Endothelial cell of umbilical vein (primary cell): ENCODE results near the gene TCF21. TPM values are rescaled to one million over a fixed set of nuclear protein-coding genes. Genes with fewer than 3 reads are reported as not detected.

ENCODE experiments used
- BruUV-seq: library from RNA; stranded (reverse); fragments of 400-500 nt; replicated peaks from 2 replicates; lab custom pipeline; 2021; lab: Mats Ljungman, UMichigan
- CTCF ChIA-PET: fragments of 300-600, 350-600 bp; sonication (Branson Sonifier 250); formaldehyde crosslinking; loops from one replicate; lab custom pipeline; 2021; ENCODE audit warnings: antibody characterized with exemption, inconsistent platforms; lab: Charles Lee
- POLR2A ChIA-PET: fragments of 300-600, 350-600 bp; sonication (Branson Sonifier 250); formaldehyde crosslinking; loops from one replicate; lab custom pipeline; 2021; ENCODE audit warnings: antibody characterized with exemption, inconsistent platforms; lab: Charles Lee
- DNase-seq: peaks from one replicate; pipeline ENCODE4 v3.0.0-alpha.2; 2011; ENCODE audit warnings: low read depth, low spot score
- FAIRE-seq: peaks from 2 replicates; lab custom pipeline; 2011; peaks lifted over from hg19 to GRCh38; lab: Jason Lieb, UNC
- H2AFZ ChIP-seq: 2 replicates; pipeline ENCODE4 v1.6.0; 2012; ENCODE audit warnings: low read depth, low read length, control low read depth, inconsistent platforms
- H3K27ac ChIP-seq: 2 replicates; pipeline ENCODE4 v1.5.1; 2011; ENCODE audit warnings: low read depth, mild to moderate bottlenecking, control low read depth, low read length, moderate library complexity; ENCODE audit not compliant: insufficient read depth
- H3K27me3 ChIP-seq, 2 experiments: 2 replicates each; pipeline versions ENCODE4 v1.6.0 to v1.6.1; 2011; ENCODE audit warnings: low read length in 2 of 2, mixed read lengths in 1 of 2; ENCODE audit not compliant: control insufficient read depth in 2 of 2, insufficient read depth in 2 of 2
- H3K36me3 ChIP-seq, 2 experiments: 2 replicates in 1 of 2; 3 replicates in 1 of 2; pipeline ENCODE4 v1.5.1; 2011; ENCODE audit warnings: low read length in 2 of 2, mild to moderate bottlenecking in 1 of 2, moderate library complexity in 1 of 2; ENCODE audit not compliant: control insufficient read depth in 2 of 2, insufficient read depth in 2 of 2; ENCODE audit errors: extremely low read depth in 1 of 2
- H3K4me1 ChIP-seq: 3 replicates; pipeline ENCODE4 v1.5.1; 2011; ENCODE audit warnings: mild to moderate bottlenecking, low read length; ENCODE audit not compliant: control insufficient read depth, insufficient read depth; ENCODE audit errors: extremely low read depth
- H3K4me2 ChIP-seq: 2 replicates; pipeline ENCODE4 v1.6.1; 2011; ENCODE audit warnings: low read length, control low read depth, mixed read lengths; ENCODE audit not compliant: insufficient read depth
- H3K4me3 ChIP-seq, 3 experiments: fragments of 200-600 bp in 1 of 3; sonication (generic), shearing (Covaris generic) in 1 of 3; replicated peaks in 1 of 3; 2 replicates each; pipeline ENCODE4 v1.5.1; 2011 to 2016; ENCODE audit warnings: control low read depth in 3 of 3, low read length in 3 of 3, mild to moderate bottlenecking in 2 of 3, inconsistent platforms in 1 of 3, low read depth in 1 of 3, moderate library complexity in 1 of 3; ENCODE audit not compliant: insufficient read depth in 1 of 3
- H3K79me2 ChIP-seq: 2 replicates; pipeline ENCODE4 v1.6.0; 2012; ENCODE audit warnings: low read length, inconsistent platforms; ENCODE audit not compliant: control insufficient read depth, insufficient read depth
- H3K9ac ChIP-seq: replicated peaks from 2 replicates; pipeline ENCODE3; 2011; ENCODE audit warnings: low read length, control low read depth; ENCODE audit not compliant: insufficient read depth; ENCODE audit errors: extremely low read depth
- H3K9me1 ChIP-seq: replicated peaks from 3 replicates; pipeline ENCODE4 v1.6.0; 2011; ENCODE audit warnings: mild to moderate bottlenecking, low read length; ENCODE audit not compliant: control insufficient read depth, insufficient read depth; ENCODE audit errors: extremely low read depth
- H3K9me3 ChIP-seq: replicated peaks from 2 replicates; pipeline ENCODE4 v1.5.1; 2012; ENCODE audit warnings: low read length, inconsistent platforms; ENCODE audit not compliant: control insufficient read depth, insufficient read depth
- H4K20me1 ChIP-seq: replicated peaks from 2 replicates; pipeline ENCODE3; 2011; ENCODE audit warnings: mild to moderate bottlenecking, low read length; ENCODE audit not compliant: control insufficient read depth, insufficient read depth; ENCODE audit errors: extremely low read depth
- CTCF ChIP-seq, 2 donors: IDR thresholded peaks; 1 replicate in 1 of 2; 2 replicates in 1 of 2; pipeline ENCODE4 v1.5.1; 2011; ENCODE audit warnings: low read length in 2 of 2, mild to moderate bottlenecking in 2 of 2, moderate library complexity in 2 of 2, control low read depth in 1 of 2, inconsistent platforms in 1 of 2, low read depth in 1 of 2; ENCODE audit not compliant: insufficient read depth in 1 of 2; ENCODE audit errors: extremely low read depth in 1 of 2
- EZH2 ChIP-seq: IDR thresholded peaks from 2 replicates; pipeline ENCODE4 v1.6.1; 2012; ENCODE audit warnings: borderline replicate concordance, low read depth, mild to moderate bottlenecking, moderate library complexity, low read length, inconsistent platforms; ENCODE audit not compliant: severe bottlenecking
- FOS ChIP-seq: IDR thresholded peaks from 2 replicates; pipeline ENCODE4 v1.6.1; 2011; ENCODE audit warnings: mild to moderate bottlenecking, low read length, moderate library complexity, borderline replicate concordance; ENCODE audit not compliant: insufficient read depth
- GATA2 ChIP-seq: IDR thresholded peaks from 2 replicates; pipeline ENCODE4 v1.7.0; 2011; ENCODE audit warnings: low read depth, mild to moderate bottlenecking, moderate library complexity, mixed read lengths, low read length; ENCODE audit not compliant: insufficient read length, insufficient read depth
- JUN ChIP-seq: IDR thresholded peaks from 2 replicates; pipeline ENCODE4 v1.6.1; 2011; ENCODE audit warnings: borderline replicate concordance, low read depth; ENCODE audit not compliant: insufficient read length, insufficient read depth
- MYC ChIP-seq: IDR thresholded peaks from one replicate; pipeline ENCODE4 v1.6.1; 2011; ENCODE audit warnings: mild to moderate bottlenecking, low read depth, low read length
- POLR2A ChIP-seq: IDR thresholded peaks from 2 replicates; pipeline ENCODE4 v1.6.1; 2012; ENCODE audit warnings: low read depth, mild to moderate bottlenecking, control low read depth, low read length
- POLR2AphosphoS5 ChIP-seq: IDR thresholded peaks from 2 replicates; pipeline ENCODE4 v1.6.1; 2012; ENCODE audit warnings: low read depth, mild to moderate bottlenecking, control low read depth, low read length, moderate library complexity; ENCODE audit not compliant: insufficient read depth
- dilution Hi-C: fragments of 300-500 bp; cut with MboI; formaldehyde crosslinking; loops from one replicate; pipeline ENCODE4 v1.15.0; 2019; ENCODE audit warnings: low sequenced_read_pairs; ENCODE audit not compliant: extremely low pct_ligation_motif_present
- intact Hi-C: fragments of 100-400 bp; cut with micrococcal nuclease; formaldehyde crosslinking; loops from one replicate; pipeline ENCODE4 v1.10.0; 2022
- polyA plus RNA-seq, 4 experiments: library from polyadenylated mRNA; depleted of rRNA in 3 of 4; stranded (reverse) in 3 of 4; unstranded in 1 of 4; fragments of >200 nt; gene quantifications; 2 replicates each; pipeline versions ENCODE4 v1.2.1 to v1.2.3, GENCODE V29; 2011 to 2012; ENCODE audit warnings: missing spikeins in 1 of 4
- total RNA-seq: library from RNA; stranded (reverse); gene quantifications from 2 replicates; pipeline ENCODE4 v1.2.3, GENCODE V29; 2021
- TF ChIP-seq, protein P1 (sequence below): IDR thresholded peaks from 2 replicates; pipeline ENCODE4 v1.6.1; 2011; ENCODE audit not compliant: insufficient read depth, insufficient read length

The TCF21 gene
- total and polyA plus RNA-seq, 2 donors (not counting 3 experiments of a cell fraction or from before 2014, with no cell fraction given), result not detected

DNA sequence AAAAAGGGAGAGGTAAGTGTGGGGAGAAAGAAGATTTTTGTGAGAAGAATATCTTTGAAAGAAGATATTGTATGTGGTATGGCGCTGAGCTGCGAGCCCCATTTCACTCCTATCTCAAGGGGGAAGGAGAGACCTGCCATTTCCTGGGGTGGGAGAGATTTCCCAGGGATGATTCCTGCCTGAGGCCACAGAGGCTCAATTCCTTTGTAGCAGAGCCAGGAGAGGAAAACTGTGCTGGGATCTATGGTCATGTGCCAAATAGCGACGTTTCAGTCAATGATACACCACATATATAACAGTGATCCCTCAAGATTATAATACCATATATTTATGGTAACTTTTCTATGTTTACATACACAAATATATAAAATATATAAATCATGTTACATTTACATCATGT lies 28.9 kb downstream of the TCF21 start:
- CTCF ChIA-PET, result interaction anchor here (1.1 to 5.3 kb wide), 24 partner anchors 9 to 1387 kb away, joined by 3 to 298 read pairs (median 8); no protein-coding TSS in a partner anchor
- peaks cover 9 to 32% of the 10 kb centered on the region in 2 experiments for H3K27me3 ChIP-seq
- TF ChIP-seq POLR2AphosphoS5 (no peak), CTCF (IDR thresholded peaks at IDR 0.05; ENCODE audit: extremely low read depth in 1 of 2, insufficient read depth in 1 of 2, low read depth in 1 of 2, low read length in 2 of 2) (no peak), JUN (no peak), GATA2 (no peak), POLR2A (no peak), EZH2 (no peak), FOS (no peak), MYC (no peak)
- TF ChIP-seq, protein P1, sequence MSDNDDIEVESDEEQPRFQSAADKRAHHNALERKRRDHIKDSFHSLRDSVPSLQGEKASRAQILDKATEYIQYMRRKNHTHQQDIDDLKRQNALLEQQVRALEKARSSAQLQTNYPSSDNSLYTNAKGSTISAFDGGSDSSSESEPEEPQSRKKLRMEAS, result no peak
- H3K4me2 ChIP-seq, result no peak overlapping the region
- no peaks in the 10 kb centered on the region for H3K4me1 ChIP-seq
- H4K20me1 ChIP-seq, result no peaks in the 10 kb centered on the region
- POLR2A ChIA-PET, result no interaction called here
- no peaks in the 10 kb centered on the region for H3K79me2 ChIP-seq
- H2AFZ ChIP-seq, result no peak overlapping the region
- no peak overlapping the region for H3K27ac ChIP-seq
- H3K9ac ChIP-seq, result no peak overlapping the region
- H3K9me1 ChIP-seq, result no peaks in the 10 kb centered on the region
- dilution Hi-C loops (no loop called here), intact Hi-C loops (loop anchor here (2.0 to 10.0 kb wide), 4 partner anchors 733 to 1385 kb away; no protein-coding TSS in a partner anchor)
- no TSS peak for BruUV-seq
- H3K9me3 ChIP-seq, result no peaks in the 10 kb centered on the region
- no peaks in the 10 kb centered on the region for H3K36me3 ChIP-seq
- H3K4me3 ChIP-seq, result no peak overlapping the region
- FAIRE-seq (no peak), DNase-seq (no peak)
